Endothelial cell of hepatic sinusoid (primary cell): Measurements from ENCODE around the gene CPSF4L.

Source experiments
- in situ Hi-C: cut with HindIII; loops from 2 replicates; pipeline ENCODE4 v1.10.0; 2017; ENCODE audit warnings: low sequenced_read_pairs

CPSF4L gene

GRCh38 chr17:73290399-73291259 lies 28.9 kb upstream of the CPSF4L start:
- in situ Hi-C loops = no loop called here

- in situ Hi-C loops = no loop called here
Observed at GRCh38 chr17:73289549-73290254, 28.0 kb upstream of the CPSF4L start.

- in situ Hi-C loops = no loop called here
Observed at GRCh38 chr17:73288534-73289302, 27.0 kb upstream of the CPSF4L start.

- in situ Hi-C loops = no loop called here
Observed at GRCh38 chr17:73286863-73287296, 25.2 kb upstream of the CPSF4L start.

GRCh38 chr17:73285916-73286862 lies 24.5 kb upstream of the CPSF4L start:
- in situ Hi-C loops = no loop called here

GRCh38 chr17:73285603-73285908 lies 23.9 kb upstream of the CPSF4L start:
- in situ Hi-C loops = no loop called here

GRCh38 chr17:73284906-73285602 lies 23.4 kb upstream of the CPSF4L start:
- in situ Hi-C loops = no loop called here

GRCh38 chr17:73284354-73284753 lies 22.7 kb upstream of the CPSF4L start:
- in situ Hi-C loops = no loop called here

GRCh38 chr17:73283841-73284282 lies 22.2 kb upstream of the CPSF4L start:
- in situ Hi-C loops = no loop called here

- in situ Hi-C loops = no loop called here
Observed at GRCh38 chr17:73283250-73283649, 21.6 kb upstream of the CPSF4L start.

GRCh38 chr17:73282629-73283028 lies 20.9 kb upstream of the CPSF4L start:
- in situ Hi-C loops = no loop called here

GRCh38 chr17:73281928-73282327 lies 20.2 kb upstream of the CPSF4L start:
- in situ Hi-C loops = no loop called here

GRCh38 chr17:73280191-73280590 lies 18.5 kb upstream of the CPSF4L start:
- in situ Hi-C loops = no loop called here

- in situ Hi-C loops = no loop called here
Observed at GRCh38 chr17:73279704-73280103, 18.0 kb upstream of the CPSF4L start.

GRCh38 chr17:73278465-73279453 lies 17.1 kb upstream of the CPSF4L start:
- in situ Hi-C loops = no loop called here

- in situ Hi-C loops = no loop called here
Observed at GRCh38 chr17:73278049-73278464, 16.4 kb upstream of the CPSF4L start.

- in situ Hi-C loops = no loop called here
Observed at GRCh38 chr17:73274490-73274889, 12.8 kb upstream of the CPSF4L start.

GRCh38 chr17:73272906-73273218 lies 11.2 kb upstream of the CPSF4L start:
- in situ Hi-C loops = no loop called here

GRCh38 chr17:73271072-73271471 lies 9.4 kb upstream of the CPSF4L start:
- in situ Hi-C loops = no loop called here
